ENCODE measurements around the gene CHRND.

DNA sequence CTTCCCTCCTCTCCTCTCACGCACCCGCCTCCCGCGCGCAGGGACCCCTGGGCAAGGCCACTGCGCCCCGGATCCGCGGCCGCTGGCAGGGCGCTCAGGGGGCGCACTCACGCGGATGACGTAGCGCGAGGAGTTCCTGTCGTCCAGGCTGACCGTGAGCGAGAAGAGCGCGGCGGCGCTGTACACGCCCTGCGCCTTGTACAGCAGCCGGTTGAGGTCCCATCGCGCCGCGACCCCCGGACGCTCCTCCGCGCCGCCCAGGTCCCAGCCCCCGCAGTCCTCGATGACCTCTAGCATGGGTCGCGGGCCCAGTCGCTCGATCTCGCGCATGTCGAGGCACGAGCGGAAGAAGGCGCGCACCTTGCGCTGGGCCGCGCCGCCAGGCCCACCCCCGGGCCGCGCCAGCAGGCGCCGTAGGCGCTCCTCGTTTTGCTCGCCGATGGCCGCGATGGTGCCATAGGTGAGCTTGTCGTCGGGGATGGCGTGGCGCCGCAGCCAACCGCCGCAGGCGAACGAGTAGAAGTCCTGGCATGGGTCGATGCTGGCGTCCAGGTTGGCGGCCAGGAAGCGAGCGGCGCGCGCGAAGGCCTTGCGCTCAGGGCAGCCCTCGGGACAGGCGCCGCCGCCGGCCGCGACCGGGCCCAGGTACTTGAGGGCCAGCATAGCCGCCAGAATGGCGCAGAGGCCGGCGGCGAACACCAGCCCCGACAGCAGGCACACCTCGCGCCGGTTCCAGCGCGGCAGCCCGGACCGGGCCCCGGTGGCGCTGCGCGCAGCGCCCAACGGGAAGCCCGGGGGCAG lies 40.0 kb upstream of the CHRND start:
- TF ChIP-seq, protein P1, sequence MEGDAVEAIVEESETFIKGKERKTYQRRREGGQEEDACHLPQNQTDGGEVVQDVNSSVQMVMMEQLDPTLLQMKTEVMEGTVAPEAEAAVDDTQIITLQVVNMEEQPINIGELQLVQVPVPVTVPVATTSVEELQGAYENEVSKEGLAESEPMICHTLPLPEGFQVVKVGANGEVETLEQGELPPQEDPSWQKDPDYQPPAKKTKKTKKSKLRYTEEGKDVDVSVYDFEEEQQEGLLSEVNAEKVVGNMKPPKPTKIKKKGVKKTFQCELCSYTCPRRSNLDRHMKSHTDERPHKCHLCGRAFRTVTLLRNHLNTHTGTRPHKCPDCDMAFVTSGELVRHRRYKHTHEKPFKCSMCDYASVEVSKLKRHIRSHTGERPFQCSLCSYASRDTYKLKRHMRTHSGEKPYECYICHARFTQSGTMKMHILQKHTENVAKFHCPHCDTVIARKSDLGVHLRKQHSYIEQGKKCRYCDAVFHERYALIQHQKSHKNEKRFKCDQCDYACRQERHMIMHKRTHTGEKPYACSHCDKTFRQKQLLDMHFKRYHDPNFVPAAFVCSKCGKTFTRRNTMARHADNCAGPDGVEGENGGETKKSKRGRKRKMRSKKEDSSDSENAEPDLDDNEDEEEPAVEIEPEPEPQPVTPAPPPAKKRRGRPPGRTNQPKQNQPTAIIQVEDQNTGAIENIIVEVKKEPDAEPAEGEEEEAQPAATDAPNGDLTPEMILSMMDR (IDR thresholded peaks at IDR 0.05; ENCODE audit: insufficient read depth, low read depth, low read length), result no peak
- TF ChIP-seq EZH2 (IDR thresholded peaks at IDR 0.05; ENCODE audit: insufficient read depth, low read length), result peak; percentile 15
